ENCODE data around the gene ADAT3. TPM values are rescaled to one million over a fixed set of nuclear protein-coding genes. Genes with fewer than 3 reads are reported as not detected.

Gene ADAT3
- total and polyA plus RNA-seq, 2 of the 4 experiments (the other 2 are of a cell fraction), result 0.36 to 2.8 TPM

DNA sequence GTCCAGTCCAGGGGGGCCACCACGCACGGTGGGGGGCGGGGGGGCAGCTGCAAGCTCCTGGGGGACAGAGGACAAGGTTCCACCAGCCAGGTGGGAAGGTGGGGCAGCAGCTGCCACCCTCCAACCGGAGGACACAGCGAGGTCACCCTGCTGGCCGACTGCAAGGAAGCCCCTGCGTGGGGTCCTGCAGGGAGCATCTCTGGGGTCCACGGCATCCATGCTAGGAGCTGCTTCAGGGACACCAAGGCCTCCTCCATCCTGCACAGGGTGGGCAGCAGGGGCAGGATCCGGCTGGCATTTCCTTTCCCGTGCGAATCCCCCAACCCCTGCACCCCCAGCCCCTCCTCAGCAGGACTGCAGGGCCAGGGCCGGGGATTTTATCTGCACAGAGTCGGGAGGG lies 33.6 kb upstream of the ADAT3 start:
- no peak overlapping the region for H3K27ac ChIP-seq (ENCODE audit: insufficient read depth, low read length)
- in situ Hi-C loops (cut with MboI; ENCODE audit: low sequenced_read_pairs), result no loop called here
- H3K79me1 ChIP-seq (ENCODE audit: low read depth in 1 of 2, low read length in 2 of 2), result peaks cover 12 to 54% of the 10 kb centered on the region in 2 experiments
- no peak for TF ChIP-seq NFE2L2 (IDR thresholded peaks at IDR 0.05; ENCODE audit: low read depth, low read length)
- TF ChIP-seq SMC3 (IDR thresholded peaks at IDR 0.05; ENCODE audit: low read depth, low read length), result no peak
- TF ChIP-seq CEBPB (IDR thresholded peaks at IDR 0.05; ENCODE audit: low read depth, low read length), result no peak
- no peak for TF ChIP-seq POLR2A (IDR thresholded peaks at IDR 0.05; ENCODE audit: low read depth, low read length)
- TF ChIP-seq RCOR1 (IDR thresholded peaks at IDR 0.05; ENCODE audit: insufficient replicate concordance, low read length), result no peak
- no peak for TF ChIP-seq CHD1 (IDR thresholded peaks at IDR 0.05; ENCODE audit: low read depth, low read length)
- no peak for TF ChIP-seq MAFK (IDR thresholded peaks at IDR 0.05; ENCODE audit: low read depth, low read length)
- TF ChIP-seq RFX5 (IDR thresholded peaks at IDR 0.05; ENCODE audit: low read depth, low read length), result no peak
- TF ChIP-seq, protein P1, sequence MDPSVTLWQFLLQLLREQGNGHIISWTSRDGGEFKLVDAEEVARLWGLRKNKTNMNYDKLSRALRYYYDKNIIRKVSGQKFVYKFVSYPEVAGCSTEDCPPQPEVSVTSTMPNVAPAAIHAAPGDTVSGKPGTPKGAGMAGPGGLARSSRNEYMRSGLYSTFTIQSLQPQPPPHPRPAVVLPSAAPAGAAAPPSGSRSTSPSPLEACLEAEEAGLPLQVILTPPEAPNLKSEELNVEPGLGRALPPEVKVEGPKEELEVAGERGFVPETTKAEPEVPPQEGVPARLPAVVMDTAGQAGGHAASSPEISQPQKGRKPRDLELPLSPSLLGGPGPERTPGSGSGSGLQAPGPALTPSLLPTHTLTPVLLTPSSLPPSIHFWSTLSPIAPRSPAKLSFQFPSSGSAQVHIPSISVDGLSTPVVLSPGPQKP (IDR thresholded peaks at IDR 0.05; ENCODE audit: borderline replicate concordance, low read depth, low read length), result no peak
- TF ChIP-seq BHLHE40 (IDR thresholded peaks at IDR 0.05; ENCODE audit: low read depth, low read length), result no peak
- TF ChIP-seq MAZ (IDR thresholded peaks at IDR 0.05; ENCODE audit: borderline replicate concordance, low read depth, low read length), result no peak
- no peak for TF ChIP-seq RAD21 (IDR thresholded peaks at IDR 0.05; ENCODE audit: low read length)
- TF ChIP-seq MXI1 (IDR thresholded peaks at IDR 0.05; ENCODE audit: borderline replicate concordance, low read depth, low read length), result no peak
- TF ChIP-seq, protein P2, sequence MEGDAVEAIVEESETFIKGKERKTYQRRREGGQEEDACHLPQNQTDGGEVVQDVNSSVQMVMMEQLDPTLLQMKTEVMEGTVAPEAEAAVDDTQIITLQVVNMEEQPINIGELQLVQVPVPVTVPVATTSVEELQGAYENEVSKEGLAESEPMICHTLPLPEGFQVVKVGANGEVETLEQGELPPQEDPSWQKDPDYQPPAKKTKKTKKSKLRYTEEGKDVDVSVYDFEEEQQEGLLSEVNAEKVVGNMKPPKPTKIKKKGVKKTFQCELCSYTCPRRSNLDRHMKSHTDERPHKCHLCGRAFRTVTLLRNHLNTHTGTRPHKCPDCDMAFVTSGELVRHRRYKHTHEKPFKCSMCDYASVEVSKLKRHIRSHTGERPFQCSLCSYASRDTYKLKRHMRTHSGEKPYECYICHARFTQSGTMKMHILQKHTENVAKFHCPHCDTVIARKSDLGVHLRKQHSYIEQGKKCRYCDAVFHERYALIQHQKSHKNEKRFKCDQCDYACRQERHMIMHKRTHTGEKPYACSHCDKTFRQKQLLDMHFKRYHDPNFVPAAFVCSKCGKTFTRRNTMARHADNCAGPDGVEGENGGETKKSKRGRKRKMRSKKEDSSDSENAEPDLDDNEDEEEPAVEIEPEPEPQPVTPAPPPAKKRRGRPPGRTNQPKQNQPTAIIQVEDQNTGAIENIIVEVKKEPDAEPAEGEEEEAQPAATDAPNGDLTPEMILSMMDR (conservative IDR thresholded peaks at IDR 0.05; ENCODE audit: low read depth, low read length), result no peak
- TF ChIP-seq, protein P3, sequence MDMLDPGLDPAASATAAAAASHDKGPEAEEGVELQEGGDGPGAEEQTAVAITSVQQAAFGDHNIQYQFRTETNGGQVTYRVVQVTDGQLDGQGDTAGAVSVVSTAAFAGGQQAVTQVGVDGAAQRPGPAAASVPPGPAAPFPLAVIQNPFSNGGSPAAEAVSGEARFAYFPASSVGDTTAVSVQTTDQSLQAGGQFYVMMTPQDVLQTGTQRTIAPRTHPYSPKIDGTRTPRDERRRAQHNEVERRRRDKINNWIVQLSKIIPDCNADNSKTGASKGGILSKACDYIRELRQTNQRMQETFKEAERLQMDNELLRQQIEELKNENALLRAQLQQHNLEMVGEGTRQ (IDR thresholded peaks at IDR 0.05; ENCODE audit: low read depth, low read length), result no peak
- TF ChIP-seq FOS (IDR thresholded peaks at IDR 0.05; ENCODE audit: low read depth, low read length), result no peak
- H3K9me1 ChIP-seq (ENCODE audit: insufficient read depth, low read length), result 0 out of 2 replicates have a peak, but pooled peaks cover 2% of the 10 kb centered on the region
- H3K36me3 ChIP-seq (ENCODE audit: control insufficient read depth, insufficient read depth, low read length), result peaks cover 18% of the 10 kb centered on the region
- H3K9me3 ChIP-seq (ENCODE audit: control insufficient read depth, insufficient read depth, low read length), result no peaks in the 10 kb centered on the region
- intact Hi-C loops (cut with micrococcal nuclease), result no loop called here
- 89% methylated on average over 3 of the region's 13 CpGs; no CpG with 5 or more reads in 1 of the 2 experiments for WGBS, 2 experiments (ENCODE audit: extremely low coverage in 2 of 2, insufficient read length in 1 of 2)
- no peak overlapping the region for H2BK15ac ChIP-seq (ENCODE audit: low read depth, low read length)
- no peak overlapping the region for H2BK5ac ChIP-seq (ENCODE audit: low read depth, low read length, poor library complexity, severe bottlenecking)
- H2AK9ac ChIP-seq (replicated peaks; ENCODE audit: low read depth, low read length, poor library complexity), result no peak overlapping the region
- H4K5ac ChIP-seq (ENCODE audit: low read depth, low read length), result no peak overlapping the region
- no peak overlapping the region for H2BK120ac ChIP-seq (ENCODE audit: low read depth, low read length)
- H3K4me1 ChIP-seq (ENCODE audit: control insufficient read depth, insufficient read depth, low read length), result peaks cover 11% of the 10 kb centered on the region
- no peak overlapping the region for H4K8ac ChIP-seq (ENCODE audit: low read depth in 2 of 2, low read length in 2 of 2)
- no peak overlapping the region for H3K56ac ChIP-seq (ENCODE audit: extremely low read depth, insufficient read depth, low read length)
- no peak overlapping the region for H3K4me3 ChIP-seq (ENCODE audit: insufficient read depth, low read depth, low read length)
- ChIA-PET POLR2A (ENCODE audit: unreplicated experiment) (no interaction called here), CTCF (no interaction called here)
- no peak overlapping the region for H3K23ac ChIP-seq (ENCODE audit: low read depth, low read length)
- peaks cover 40% of the 10 kb centered on the region for H4K20me1 ChIP-seq (ENCODE audit: insufficient read depth, low read length)
- H2BK20ac ChIP-seq (ENCODE audit: low read depth, low read length), result no peak overlapping the region
- dilution Hi-C loops (cut with HindIII; ENCODE audit: low sequenced_read_pairs, unreplicated experiment), result no loop called here
- BruUV-seq (replicated peaks), result no TSS peak
- H2AK5ac ChIP-seq (ENCODE audit: low read depth, low read length), result no peak overlapping the region
- H3K27me3 ChIP-seq (ENCODE audit: control insufficient read depth, insufficient read depth, low read length), result no peaks in the 10 kb centered on the region
- DNase-seq (no peak), ATAC-seq (ENCODE audit: low read depth) (no peak)
- H3K4me2 ChIP-seq (ENCODE audit: low read depth, low read length), result no peak overlapping the region
- H3K18ac ChIP-seq (ENCODE audit: low read depth, low read length), result no peak overlapping the region
- no peak overlapping the region for H3K9ac ChIP-seq (ENCODE audit: low read depth, low read length)
- no peak overlapping the region for H3K14ac ChIP-seq (replicated peaks; ENCODE audit: low read depth, low read length)
- H4K91ac ChIP-seq (ENCODE audit: insufficient read depth, low read depth, low read length), result no peak overlapping the region
- no peak overlapping the region for H2AFZ ChIP-seq (replicated peaks; ENCODE audit: low read length, poor library complexity)
- H3K4ac ChIP-seq (ENCODE audit: low read depth, low read length), result no peak overlapping the region

Data from IMR-90 (cell line).